ENCODE measurements around the gene PLB1. TPM values are rescaled to one million over a fixed set of nuclear protein-coding genes. Genes with fewer than 3 reads are reported as not detected.

Gene PLB1
- total RNA-seq, 1 experiment from 2014 or later, result 0.86 TPM

DNA sequence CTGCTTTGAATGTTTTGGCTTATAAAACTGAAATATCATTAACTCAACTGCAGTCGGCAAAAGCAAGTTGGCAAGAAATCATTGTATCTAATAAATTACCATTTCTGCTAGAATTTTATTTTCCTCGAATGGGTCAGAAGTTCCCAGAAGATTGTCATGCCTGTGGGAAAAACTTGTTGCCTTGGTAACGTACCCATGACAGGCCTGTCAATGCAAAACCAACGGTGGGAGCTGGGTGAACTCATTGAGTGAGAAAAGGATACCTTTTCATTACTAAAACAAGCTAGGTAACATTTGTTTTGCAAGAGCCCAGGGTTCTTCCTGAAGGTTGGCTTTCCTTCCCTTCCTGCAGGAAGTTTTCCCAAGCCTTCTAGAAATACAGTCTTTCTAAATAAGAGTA is 9.5 kb downstream of the PLB1 start:
- no peak for DNase-seq (ENCODE audit: low read depth)

DNA sequence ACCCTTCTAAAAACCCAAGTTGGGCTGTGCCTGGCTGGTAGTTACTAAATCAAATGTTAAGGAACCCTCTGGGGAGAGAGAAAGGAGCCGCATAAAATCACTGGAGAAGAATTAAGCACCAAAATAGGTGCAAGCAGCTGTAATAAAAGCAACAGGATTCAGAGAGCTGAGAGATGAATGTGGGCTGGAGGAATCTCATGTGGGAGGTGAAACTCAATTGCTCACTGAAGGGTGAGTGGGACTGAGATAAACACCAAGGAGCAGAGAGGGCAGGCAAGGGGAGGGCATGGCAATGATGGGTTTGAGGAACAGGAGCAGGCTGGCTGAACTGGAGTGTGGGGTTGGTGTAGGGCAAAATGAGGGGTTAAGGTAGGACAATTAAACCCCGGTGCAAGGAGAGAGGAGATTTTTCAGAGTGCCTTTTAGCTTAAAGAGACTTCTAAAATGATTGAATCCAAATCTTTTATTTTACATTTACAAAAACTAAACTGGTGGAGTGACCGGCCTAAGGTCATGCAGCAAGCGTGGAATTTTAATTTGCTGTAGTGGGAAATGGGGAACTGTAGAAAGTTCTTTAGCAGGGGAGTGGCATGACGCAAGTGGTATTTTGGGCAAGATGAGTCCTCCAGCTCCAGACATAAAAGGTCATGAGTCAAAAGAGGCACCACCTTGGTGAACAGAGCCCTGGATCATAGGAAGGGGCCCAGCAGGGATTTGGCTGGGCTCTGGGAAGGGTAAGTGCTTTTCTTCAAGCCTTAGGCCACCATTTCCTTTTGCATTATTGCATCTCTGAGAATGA is 10.5 kb downstream of the PLB1 start:
- DNase-seq (ENCODE audit: low read depth), result no peak

DNA sequence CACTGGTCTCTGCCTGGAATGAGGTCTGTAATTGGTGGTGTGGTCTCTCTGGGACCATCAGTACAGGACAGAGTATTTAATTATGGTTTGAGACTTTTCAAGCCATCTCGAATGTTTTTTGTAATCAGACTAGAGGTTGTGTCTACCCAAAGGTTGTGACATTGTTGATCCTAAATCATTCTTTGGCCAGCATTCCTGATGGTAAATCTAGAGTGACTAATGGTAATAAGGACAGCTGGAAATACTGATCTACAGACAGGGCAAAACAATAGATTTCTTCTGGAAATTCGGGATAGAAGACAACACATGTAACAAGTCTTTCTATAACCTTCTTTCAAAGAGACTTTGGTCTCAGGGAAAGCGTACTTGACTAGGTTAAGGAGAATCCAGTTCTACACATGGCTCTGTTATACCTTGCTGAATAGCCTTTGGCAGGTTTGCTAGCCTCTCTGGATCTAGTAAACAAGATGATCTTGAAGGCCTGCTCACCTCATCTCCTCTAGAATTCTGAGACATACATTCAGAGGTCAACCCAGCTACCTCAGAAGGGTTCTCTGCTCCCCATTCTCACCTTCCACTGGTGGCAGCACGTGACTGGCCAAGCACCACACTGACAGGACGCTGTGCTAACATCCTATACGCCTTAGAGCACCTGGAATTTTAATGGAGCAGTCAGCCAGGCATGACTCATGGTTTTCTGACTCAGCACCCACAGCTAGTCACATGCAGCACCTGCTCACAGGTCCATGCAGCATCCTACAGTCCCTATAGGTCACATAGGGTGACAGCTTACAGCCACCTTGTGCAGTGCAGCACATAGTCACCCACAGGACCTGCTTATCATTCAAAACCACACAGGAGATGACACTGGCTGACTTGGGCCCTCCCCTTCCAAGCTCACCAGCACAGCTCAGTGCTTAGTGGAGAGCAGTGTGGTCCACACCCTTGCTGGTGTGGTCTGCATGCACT is 12.2 kb downstream of the PLB1 start:
- peak; percentile 61 for DNase-seq (ENCODE audit: low read depth)

DNA sequence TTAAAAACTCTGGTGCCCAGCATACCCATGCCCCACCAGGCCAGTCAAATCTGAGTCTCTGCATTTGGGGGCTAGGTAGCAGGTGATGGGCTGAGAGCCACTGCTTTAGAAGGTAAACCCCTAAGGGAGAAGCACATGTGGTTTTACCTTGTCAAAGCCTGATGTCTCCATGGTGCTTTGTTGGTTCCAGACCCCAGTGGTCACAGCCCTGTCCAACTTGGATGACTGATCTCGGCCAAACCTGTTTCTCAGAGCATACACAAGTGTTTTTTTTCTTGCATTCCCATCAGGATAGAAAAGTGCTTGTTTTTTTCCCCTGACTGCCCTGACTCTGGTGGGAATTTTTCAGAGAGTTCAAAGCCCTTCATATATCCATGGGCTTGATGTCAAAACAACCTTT is 13.5 kb downstream of the PLB1 start:
- DNase-seq (ENCODE audit: low read depth), result no peak

DNA sequence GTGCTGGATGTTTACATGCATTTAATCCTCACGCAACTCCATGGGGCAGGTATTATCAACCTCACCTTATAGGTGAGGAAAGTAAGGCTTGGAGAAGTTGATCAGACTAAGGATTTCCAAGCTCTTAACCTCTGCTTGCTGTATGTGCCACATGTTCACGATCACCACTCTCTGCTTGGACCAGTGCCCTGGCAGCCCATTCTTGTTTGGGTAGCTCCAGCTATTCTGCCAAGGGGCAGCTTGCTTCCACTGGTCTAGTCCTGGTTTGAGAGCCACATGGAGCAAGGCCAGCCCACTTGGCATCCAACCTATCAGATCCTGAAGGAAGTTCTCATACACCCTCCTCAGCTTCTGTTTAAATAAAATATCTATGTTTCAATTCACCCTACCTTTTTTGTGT is 14.3 kb downstream of the PLB1 start:
- DNase-seq (ENCODE audit: low read depth), result no peak

DNA sequence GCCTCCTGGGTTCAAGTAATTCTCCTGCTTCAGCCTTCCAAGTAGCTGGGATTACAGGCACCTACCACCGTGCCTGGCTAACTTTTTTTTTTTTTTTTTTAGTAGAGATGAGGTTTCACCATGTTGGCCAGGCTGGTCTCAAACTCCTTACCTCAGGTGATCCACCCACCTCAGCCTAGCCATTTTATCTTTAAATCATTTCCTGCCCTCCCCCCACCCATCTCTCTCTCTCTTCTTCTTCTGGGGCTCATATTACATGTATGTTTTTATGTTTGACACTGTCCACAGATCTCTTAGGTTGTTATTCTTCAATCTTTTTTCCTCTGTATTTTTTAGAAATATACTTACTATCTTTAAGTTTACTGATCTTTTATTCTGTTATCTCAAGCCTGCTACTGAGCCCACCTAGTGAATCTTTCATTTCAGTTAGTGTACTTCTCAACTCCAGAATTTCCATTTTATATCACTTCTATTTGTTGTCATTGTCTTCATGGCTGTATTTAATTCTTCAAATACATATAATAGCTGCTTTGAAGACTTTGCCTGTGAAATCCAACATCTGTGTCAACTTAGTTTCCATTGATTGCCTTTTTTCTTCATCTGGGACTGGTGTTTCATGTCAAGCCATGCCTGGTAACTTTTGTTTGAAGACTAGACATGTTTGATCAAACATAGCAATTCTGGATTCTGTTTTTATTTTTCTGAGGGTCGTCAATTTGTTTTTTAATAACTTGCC is 16.2 kb downstream of the PLB1 start:
- DNase-seq (ENCODE audit: low read depth), result no peak

DNA sequence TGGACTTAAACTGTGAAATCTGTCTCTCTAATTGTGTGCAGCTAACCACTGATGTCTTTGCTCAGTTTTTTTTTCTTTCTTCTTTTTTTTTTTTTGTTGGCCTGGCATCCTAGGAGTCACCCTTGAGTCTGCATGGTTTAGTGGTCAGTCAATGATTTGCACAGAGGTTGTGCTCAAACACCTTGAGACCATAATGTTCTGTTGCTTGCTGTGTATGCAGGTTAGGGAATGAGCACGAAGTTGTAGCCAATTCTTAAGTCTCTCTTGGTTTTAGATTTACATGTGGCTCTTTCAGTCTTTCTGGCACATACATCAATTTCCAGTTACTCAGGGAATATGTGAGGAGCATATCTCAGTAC is 16.7 kb downstream of the PLB1 start:
- no peak for DNase-seq (ENCODE audit: low read depth)

DNA sequence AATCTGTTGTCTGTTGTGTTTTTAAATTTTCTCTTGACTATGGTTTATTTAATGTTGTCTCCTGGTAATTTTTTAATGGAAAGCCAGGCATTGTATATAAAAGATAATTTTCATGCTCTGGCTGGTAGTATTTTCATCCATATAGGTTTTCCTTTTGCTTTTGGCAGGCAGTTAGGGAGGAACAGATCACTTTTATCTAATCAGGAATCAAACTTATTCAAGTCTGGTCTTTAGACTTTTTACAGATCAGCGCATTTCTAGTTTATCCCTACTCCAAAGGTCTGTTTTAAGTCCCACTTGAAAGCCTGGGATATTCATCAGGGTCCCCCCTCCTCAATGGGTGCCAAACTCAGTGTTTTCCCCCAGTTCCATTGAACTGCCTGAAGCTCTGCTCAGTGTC is 17.2 kb downstream of the PLB1 start:
- no peak for DNase-seq (ENCODE audit: low read depth)

DNA sequence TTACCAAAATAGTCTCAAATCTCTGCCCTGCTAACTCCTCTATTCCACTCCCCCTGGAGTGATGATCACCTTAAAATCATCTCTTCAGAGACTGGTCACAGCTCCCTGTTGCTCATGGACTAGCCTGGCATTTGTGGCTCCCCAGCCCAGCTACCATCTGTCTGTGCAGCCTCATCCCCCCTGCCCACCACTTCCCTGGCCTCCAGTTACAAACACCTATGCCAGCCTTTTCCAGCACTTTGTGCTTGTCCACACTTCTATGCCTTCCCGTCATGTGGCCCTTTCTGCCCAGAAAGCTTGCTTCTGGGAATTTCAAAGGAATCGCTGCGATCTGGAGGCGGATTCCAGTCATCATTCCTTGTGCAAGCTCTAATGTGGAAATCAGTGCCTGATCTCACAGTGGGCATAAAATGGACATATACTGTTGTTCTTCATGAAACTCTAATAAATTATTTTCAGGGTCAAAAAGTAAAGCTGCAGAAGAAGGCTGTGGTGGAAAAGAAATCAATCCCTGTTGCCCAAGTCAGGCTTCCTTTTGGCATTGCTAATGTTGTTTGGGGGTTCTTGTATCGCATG is 19.4 kb downstream of the PLB1 start:
- DNase-seq (ENCODE audit: low read depth), result no peak

DNA sequence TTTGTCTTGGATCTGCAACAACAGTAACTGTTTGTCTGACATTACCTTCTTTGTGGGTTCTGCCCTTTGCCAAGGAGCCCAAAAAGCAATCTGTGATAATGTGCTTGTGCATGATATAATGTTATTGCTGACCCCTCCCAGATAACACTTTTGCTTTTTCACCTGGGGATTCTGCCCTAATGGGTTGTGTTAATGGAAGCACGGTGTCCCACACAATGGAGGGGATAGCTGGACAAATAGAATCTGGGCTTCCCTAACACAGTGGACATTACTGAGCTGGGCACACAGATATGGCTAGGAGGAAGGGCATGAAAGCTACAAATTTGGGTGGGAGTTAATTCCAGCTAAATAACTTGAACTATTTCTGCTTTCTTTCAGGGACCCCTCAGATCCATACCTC is 20.6 kb downstream of the PLB1 start:
- no peak for DNase-seq (ENCODE audit: low read depth)

DNA sequence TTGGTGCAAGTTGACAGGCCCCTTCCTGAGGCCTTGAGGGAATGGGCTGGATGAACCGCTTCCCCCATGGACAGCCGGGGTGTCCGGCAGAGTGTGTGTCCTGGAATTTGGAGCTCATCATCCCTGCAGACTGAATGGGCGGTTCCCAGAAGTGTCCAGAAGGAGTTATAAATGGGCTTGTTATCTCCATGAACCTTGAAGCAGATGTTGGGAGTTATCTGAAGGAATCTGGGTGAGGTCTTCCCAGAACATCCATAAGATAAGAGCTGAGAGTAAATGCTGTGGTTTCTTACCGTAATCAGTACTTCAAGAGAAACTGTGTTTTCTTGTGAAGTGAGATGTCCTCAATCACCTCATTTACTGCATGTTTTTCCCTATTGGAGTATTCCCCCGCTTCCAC is 21.1 kb downstream of the PLB1 start:
- DNase-seq (ENCODE audit: low read depth), result no peak

DNA sequence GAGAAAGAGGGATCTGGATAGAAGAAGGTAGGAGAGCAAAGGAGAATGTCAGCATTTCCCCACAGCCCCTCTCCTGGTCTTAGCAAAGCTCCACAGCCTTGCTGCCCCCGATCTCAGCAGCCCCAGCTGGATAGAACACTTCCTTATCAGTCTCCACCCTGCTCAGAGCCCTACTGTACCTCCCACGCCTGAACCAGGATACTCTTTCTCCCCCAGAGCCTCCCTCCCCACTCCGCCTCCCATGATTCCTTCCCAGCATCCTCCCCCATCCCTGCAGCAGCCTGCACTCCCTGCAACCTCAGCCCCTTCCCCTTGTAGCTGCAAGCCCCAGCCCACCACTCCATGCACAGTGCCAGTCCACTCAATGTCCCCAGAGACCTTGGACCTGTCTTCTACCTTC is 25.8 kb downstream of the PLB1 start:
- DNase-seq (ENCODE audit: low read depth), result no peak

DNA sequence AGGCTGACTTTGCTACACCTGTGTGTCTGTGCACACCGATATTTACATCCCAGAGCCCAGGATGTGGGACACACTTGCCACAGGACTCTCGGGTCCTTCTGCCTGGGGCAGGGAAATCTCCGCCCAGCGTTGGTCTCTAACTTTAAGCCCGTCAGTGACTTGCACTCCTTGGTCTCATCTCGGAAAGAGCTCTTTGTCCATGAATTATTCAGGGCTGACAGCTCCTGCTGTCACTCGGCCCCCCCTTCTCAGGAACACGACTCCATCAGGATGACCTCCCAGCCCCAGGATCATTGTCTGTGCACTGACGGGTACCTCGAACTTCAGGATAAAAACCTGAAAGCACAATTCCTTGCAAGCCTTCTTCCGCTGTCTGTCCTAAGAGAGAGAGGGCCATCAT is 26.6 kb downstream of the PLB1 start:
- no peak for DNase-seq (ENCODE audit: low read depth)

DNA sequence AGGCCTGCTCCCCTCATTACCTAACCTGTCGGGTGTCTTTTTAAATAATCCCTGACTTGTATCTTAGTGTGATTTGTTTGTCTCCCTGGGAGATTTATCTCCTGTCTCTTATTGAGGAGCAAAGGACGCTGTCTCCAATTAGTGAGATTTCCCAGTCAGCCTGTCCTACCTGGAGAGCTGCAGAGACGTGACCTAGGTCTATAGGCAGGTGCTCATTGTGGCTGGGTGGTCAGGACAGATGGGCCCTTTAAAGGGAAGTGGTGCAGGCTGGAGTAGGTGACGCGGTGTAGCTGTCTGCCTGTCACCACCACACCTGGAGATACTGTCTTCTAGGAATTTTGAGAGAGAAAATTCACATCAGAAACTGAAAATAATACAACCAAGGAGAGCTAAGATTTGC is 28.0 kb downstream of the PLB1 start:
- no peak for DNase-seq (ENCODE audit: low read depth)

DNA sequence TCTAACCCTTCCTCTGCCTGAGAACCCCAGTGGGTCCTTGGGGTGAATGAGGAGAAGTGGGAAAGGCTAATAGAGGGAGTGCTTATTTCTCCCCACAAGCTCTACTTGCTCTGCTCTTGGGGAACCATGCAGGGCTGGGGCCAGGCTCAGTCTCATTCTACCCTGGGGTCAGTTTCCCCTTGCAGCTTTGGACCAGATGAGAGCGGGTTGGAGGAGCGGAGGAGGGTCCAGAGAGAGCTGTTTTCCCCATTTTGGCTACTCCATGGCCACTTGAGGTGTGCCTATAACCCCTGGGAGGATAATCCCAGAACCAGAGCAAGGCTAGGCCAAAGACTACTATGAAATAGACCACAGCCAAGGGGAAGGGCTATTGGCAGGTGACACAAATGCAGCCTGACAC is 29.6 kb downstream of the PLB1 start:
- DNase-seq (ENCODE audit: low read depth), result no peak

DNA sequence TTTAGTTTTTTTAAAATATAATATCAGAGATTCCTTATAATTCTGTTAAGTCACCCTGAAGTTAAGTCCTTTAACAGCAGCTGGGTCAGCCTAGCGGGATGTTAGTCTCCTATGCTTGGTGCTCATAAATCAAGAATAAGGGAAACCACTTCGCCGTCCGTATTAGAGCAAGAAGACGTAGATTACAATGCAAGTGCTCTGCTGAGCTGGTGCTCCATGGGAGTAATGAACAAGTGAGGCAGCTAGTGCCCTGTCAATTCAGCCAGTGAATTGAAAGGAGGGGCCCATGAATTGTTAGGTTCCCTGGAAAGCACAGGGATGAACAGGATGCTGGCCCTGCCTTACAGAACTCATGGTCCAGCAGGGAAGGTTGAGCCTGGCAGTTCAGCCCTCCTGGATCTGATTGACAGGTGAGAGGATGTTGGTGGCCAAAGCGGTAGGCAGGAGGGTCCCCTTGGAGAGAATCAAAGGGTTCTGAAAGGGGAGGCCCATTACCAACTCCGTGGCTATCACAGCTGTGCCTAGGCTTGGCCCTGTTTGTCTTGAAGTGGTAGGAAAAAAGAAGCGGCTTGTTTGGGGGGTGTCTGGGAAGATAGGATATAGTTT is 30.8 kb downstream of the PLB1 start:
- DNase-seq (ENCODE audit: low read depth), result no peak

DNA sequence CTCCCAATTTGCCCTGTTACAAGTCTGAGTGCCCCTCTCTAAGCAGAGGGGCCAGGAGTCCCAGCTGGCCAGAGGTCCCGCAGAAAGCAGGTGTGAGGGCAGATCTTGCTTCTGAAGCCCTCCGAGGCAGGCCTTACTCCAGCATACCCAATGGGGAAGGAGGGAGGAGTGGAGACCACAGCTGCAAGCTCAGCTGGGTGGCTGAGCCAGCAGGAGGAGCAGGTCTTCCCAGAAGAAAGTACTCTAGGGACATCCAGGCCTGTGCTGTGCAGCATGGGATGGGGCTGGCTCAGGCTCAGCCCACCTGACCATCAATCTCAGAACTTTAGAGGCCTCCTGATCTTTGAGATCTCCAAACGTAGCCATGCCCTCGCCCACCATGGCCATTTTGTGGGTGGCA is 31.3 kb downstream of the PLB1 start:
- no peak for DNase-seq (ENCODE audit: low read depth)

DNA sequence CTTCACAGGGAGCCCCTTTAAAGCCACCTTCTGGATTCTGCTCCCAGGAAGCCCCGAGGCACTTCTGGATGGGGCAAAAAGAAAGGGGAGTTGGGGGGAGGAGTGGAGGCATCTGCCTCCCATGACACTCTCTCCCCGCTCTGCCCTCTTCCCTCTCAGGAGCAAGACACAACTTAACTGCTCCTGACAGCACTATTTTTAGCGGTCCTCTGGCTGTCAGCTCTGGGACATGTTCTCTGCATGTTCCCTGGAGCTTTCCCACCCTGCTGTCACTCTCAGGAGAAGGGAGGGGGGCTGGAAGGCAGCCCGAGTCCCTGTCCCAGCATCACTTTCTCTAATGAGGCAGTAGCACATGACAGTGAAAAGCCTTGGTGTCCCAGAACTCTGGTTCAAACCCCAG is 32.3 kb downstream of the PLB1 start:
- DNase-seq (ENCODE audit: low read depth), result no peak

DNA sequence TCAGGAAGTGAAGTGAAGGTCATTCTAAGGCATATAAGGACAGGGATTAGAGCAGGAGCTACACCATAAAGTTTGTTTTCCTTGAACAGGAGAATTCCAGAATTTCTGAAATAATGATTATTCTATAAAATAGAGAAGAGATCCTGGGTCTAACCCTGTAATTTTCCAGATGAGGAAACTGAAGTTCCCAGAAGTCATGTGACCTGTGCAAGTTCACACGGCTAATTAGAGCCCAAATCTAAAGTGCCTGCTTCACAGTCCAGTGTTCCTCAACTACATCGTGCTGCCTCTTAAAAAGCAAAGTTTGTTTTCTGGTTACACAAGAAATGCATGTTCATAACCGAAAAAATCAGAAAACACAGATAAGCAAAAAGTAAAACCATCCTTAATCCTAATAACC is 34.9 kb downstream of the PLB1 start:
- DNase-seq (ENCODE audit: low read depth), result no peak

DNA sequence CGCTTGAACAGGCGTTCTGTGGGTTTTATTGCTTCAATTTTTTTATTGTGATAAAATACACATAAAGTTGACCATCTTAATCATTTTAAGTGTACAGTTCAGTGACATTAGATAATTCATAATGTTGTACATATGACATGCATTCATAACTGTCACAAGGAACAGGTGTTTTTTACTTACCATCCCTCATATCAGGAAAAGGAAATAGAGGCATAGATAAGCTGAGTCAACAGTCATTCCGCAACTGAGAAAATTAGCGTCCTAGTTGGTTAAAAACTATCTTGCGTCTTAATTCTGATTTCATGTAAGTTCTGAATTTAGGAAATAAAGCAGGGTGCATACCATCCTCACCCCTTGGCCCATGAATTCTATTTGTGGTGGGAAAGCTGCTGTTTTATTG is 36.5 kb downstream of the PLB1 start:
- no peak for DNase-seq (ENCODE audit: low read depth)

DNA sequence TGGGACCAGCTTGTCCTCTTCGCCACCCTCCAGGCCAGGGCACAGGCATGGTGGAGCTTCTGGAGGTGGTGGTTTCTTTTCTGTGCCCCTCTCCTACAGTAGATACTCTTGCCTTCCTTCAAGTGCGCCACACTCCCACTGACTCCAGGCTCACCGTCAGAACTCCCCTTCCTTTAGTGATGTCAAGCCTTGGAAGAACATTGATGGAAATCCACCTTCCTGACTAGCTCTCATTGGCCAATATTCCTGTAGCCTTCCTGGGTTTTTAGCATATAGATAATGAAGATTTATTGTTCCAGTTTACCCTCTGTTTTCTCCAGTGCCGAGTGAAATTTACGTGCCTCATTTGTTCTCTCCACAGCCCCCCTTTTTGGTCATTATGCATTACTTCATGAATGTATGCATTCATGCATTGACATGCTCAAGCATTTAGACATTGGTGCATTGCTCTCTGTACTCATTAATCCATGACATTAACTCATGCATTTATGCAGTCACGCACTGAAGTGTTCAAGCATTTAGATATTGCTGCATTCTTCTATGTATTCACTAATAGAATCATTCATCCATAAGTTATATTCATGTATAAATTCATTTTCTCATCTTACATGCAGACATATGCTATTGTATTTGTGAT is 37.3 kb downstream of the PLB1 start:
- DNase-seq (ENCODE audit: low read depth), result no peak

Data from Daoy (cell line).